ENCODE data around the gene HACD2. TPM values are rescaled to one million over a fixed set of nuclear protein-coding genes. Genes with fewer than 3 reads are reported as not detected.

HACD2 gene
- total RNA-seq, 1 experiment from 2014 or later: 27.4 TPM

DNA sequence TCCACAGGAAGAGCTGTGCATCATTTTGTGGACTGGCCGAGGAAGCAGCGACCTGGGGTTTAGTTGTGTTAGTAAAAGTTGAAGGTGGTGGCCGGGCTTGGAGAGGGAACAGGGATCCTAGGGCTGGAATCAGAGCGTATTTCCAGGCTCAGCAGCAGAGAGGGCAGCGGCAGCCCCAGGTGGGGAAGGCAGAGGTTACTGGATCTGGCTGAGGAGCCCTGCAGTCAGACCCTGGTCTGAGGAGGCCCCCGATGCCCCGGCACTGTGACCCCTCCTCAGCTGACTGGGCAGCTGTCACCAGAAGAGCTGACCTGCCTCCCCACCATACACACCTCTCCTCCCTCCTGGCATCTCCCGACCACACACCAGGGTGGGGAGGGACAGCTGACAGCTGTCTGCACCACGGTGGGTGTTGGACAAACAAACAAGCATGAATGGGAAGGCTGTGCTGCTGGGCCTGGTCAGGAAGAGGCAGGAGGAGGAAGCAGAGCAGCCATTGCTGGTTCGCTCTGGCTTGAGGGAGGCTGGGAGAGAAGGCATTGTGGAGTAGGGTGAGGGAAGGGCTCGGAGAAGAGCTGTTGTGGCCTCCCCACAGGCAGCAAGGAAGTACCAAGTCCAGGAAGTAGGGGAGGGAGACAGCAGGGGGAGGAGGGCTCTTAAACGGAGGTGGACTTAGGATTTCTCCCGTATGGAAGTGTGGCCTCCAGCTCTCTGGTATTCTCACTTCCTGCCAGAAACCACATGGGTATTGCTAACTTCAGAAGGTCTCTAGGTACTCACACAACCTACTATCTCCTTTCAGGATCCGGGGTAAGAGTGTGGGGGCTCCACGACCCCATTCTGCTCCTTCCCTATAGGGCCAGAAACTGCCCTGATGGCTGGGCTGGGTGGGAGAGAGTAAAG is 49.5 kb upstream of the HACD2 start:
- Histone ChIP-seq H3K23me2 (ENCODE audit: insufficient read length, low read depth, low read length, poor library complexity, severe bottlenecking) (no peaks in the 10 kb centered on the region), H3K27me3 (ENCODE audit: insufficient read depth, low read length) (no peaks in the 10 kb centered on the region), H2BK120ac (ENCODE audit: low read depth, low read length, poor library complexity, severe bottlenecking) (no peak overlapping the region), H3K9me3 (ENCODE audit: control insufficient read depth, low read depth, low read length) (no peaks in the 10 kb centered on the region), H3K27ac (ENCODE audit: insufficient read length, low read depth, low read length) (no peak overlapping the region), H2BK15ac (ENCODE audit: low read depth, low read length) (no peak overlapping the region), H4K5ac (ENCODE audit: insufficient read length, low read depth, low read length) (no peak overlapping the region), H4K91ac (ENCODE audit: insufficient read length, low read depth, low read length) (no peak overlapping the region), H2BK20ac (ENCODE audit: low read depth, low read length, poor library complexity, severe bottlenecking) (no peak overlapping the region), H3K79me2 (ENCODE audit: insufficient read depth, low read length) (no peaks in the 10 kb centered on the region), H3K9ac (ENCODE audit: extremely low read depth, insufficient read length, low read length) (no peak overlapping the region), H3K4ac (ENCODE audit: low read depth, low read length) (no peak overlapping the region), H3K23ac (ENCODE audit: insufficient read length, low read depth, low read length) (no peak overlapping the region), H3K79me1 (ENCODE audit: insufficient read depth, low read depth, low read length, poor library complexity, severe bottlenecking) (no peaks in the 10 kb centered on the region), H3K4me1 (ENCODE audit: insufficient read depth, low read length) (peaks cover 4% of the 10 kb centered on the region; the same call in 1 of the 2 replicates), H3K4me2 (ENCODE audit: insufficient read depth, insufficient read length, low read length) (no peak overlapping the region), H2BK5ac (ENCODE audit: insufficient read length, low read length) (no peak overlapping the region), H4K8ac (replicated peaks; ENCODE audit: insufficient read length, low read depth, low read length) (no peak overlapping the region), H3K56ac (ENCODE audit: insufficient read length, low read depth, low read length) (no peak overlapping the region), H2AFZ (ENCODE audit: low read length) (no peak overlapping the region), H2BK12ac (ENCODE audit: insufficient read length, low read depth, low read length) (no peak overlapping the region), H3T11ph (ENCODE audit: low read length) (no peak overlapping the region), H3K18ac (ENCODE audit: insufficient read length, low read depth, low read length) (peak overlapping the region; percentile 74), H4K20me1 (ENCODE audit: control insufficient read depth, insufficient read depth, insufficient read length) (peaks cover under 1% of the 10 kb centered on the region), H2AK5ac (ENCODE audit: insufficient read length, low read length) (no peak overlapping the region), H3K14ac (ENCODE audit: insufficient read depth, low read length) (peak overlapping the region; percentile 82)
- Mint-ChIP-seq H3K4me1 (peaks cover 44 to 59% of the 10 kb centered on the region in 2 experiments), H3K27me3 (ENCODE audit: low read depth) (no peaks in the 10 kb centered on the region), H3K36me3 (ENCODE audit: insufficient read depth in 1 of 3, low read depth in 3 of 3) (peaks cover 0 to 3% (median 0%) of the 10 kb centered on the region in 3 experiments; a peak in 1 of 7 replicates), H3K9me3 (no peaks in the 10 kb centered on the region), H3K27ac (peak overlapping the region in 2 of 3 experiments; percentile 42 to 62; a peak in 2 of 7 replicates), H3K4me3 (no peak overlapping the region; a peak in 1 of 5 replicates)
- no peak for DNase-seq
- TF ChIP-seq, protein P1, sequence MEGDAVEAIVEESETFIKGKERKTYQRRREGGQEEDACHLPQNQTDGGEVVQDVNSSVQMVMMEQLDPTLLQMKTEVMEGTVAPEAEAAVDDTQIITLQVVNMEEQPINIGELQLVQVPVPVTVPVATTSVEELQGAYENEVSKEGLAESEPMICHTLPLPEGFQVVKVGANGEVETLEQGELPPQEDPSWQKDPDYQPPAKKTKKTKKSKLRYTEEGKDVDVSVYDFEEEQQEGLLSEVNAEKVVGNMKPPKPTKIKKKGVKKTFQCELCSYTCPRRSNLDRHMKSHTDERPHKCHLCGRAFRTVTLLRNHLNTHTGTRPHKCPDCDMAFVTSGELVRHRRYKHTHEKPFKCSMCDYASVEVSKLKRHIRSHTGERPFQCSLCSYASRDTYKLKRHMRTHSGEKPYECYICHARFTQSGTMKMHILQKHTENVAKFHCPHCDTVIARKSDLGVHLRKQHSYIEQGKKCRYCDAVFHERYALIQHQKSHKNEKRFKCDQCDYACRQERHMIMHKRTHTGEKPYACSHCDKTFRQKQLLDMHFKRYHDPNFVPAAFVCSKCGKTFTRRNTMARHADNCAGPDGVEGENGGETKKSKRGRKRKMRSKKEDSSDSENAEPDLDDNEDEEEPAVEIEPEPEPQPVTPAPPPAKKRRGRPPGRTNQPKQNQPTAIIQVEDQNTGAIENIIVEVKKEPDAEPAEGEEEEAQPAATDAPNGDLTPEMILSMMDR (conservative IDR thresholded peaks at IDR 0.05): no peak
- WGBS (ENCODE audit: extremely low coverage, insufficient read length, low lambda C conversion rate): no CpG with 5 or more reads among the region's 15 CpGs

All from H9 (cell line).